Effector memory CD4-positive, alpha-beta T cell (primary cell): ENCODE measurements around the gene RALY.
A peak's percentile ranks its signal among the peaks of the same experiment; 100 is the strongest.

Experiments
- DNase-seq, 3 donors: peaks; one replicate each; pipeline ENCODE4 v3.0.0-alpha.2; 2020
- H3K27ac ChIP-seq: 2 replicates; pipeline ENCODE4 v1.7.0; 2013; ENCODE audit warnings: mild to moderate bottlenecking, low read length, moderate library complexity; ENCODE audit not compliant: insufficient read depth, poor library complexity, severe bottlenecking
- H3K27me3 ChIP-seq: replicated peaks from 2 replicates; pipeline ENCODE4 v1.7.0; 2013; ENCODE audit warnings: mild to moderate bottlenecking, low read length; ENCODE audit not compliant: insufficient read depth, control insufficient read depth, poor library complexity, severe bottlenecking
- H3K36me3 ChIP-seq: 2 replicates; pipeline ENCODE4 v1.7.0; 2013; ENCODE audit warnings: mild to moderate bottlenecking, low read length, moderate library complexity; ENCODE audit not compliant: control insufficient read depth, insufficient read depth
- H3K4me1 ChIP-seq: 2 replicates; pipeline ENCODE4 v1.7.0; 2013; ENCODE audit warnings: low read length, mild to moderate bottlenecking; ENCODE audit not compliant: control insufficient read depth, insufficient read depth, poor library complexity, severe bottlenecking
- H3K4me3 ChIP-seq: 2 replicates; pipeline ENCODE4 v1.7.0; 2013; ENCODE audit warnings: low read length, low read depth, mild to moderate bottlenecking; ENCODE audit not compliant: insufficient read depth, poor library complexity, severe bottlenecking
- H3K9me3 ChIP-seq: 2 replicates; pipeline ENCODE4 v1.7.0; 2013; ENCODE audit warnings: mild to moderate bottlenecking, low read length, moderate library complexity; ENCODE audit not compliant: control insufficient read depth

RALY gene

GRCh38 chr20:34060970-34061369, 67.3 kb downstream of the RALY start:
- Histone ChIP-seq H3K9me3 (no peaks in the 10 kb centered on the region), H3K4me1 (peaks cover 7% of the 10 kb centered on the region), H3K36me3 (peaks cover 10% of the 10 kb centered on the region), H3K27me3 (no peaks in the 10 kb centered on the region), H3K4me3 (no peak overlapping the region), H3K27ac (no peak overlapping the region)
- DNase-seq: no peak

GRCh38 chr20:34061695-34062094, 68.0 kb downstream of the RALY start:
- DNase-seq: no peak
- H3K27ac ChIP-seq: no peak overlapping the region
- no peaks in the 10 kb centered on the region for H3K27me3 ChIP-seq
- H3K4me3 ChIP-seq: no peak overlapping the region
- no peaks in the 10 kb centered on the region for H3K9me3 ChIP-seq
- H3K4me1 ChIP-seq: peaks cover 7% of the 10 kb centered on the region
- H3K36me3 ChIP-seq: peaks cover 10% of the 10 kb centered on the region

GRCh38 chr20:34062570-34063482, 69.1 kb downstream of the RALY start:
- DNase-seq: no peak
- Histone ChIP-seq H3K27ac (no peak overlapping the region), H3K9me3 (no peaks in the 10 kb centered on the region), H3K27me3 (no peaks in the 10 kb centered on the region), H3K4me1 (peaks cover 4% of the 10 kb centered on the region), H3K36me3 (peaks cover 10% of the 10 kb centered on the region), H3K4me3 (no peak overlapping the region)

- Histone ChIP-seq H3K4me3 (no peak overlapping the region), H3K27ac (no peak overlapping the region), H3K36me3 (peaks cover 10% of the 10 kb centered on the region), H3K9me3 (no peaks in the 10 kb centered on the region), H3K4me1 (peaks cover 7% of the 10 kb centered on the region), H3K27me3 (no peaks in the 10 kb centered on the region)
- no peak for DNase-seq
Measured at GRCh38 chr20:34064286-34064685, 70.6 kb downstream of the RALY start.

- H3K4me3 ChIP-seq: no peak overlapping the region
- peaks cover 10% of the 10 kb centered on the region for H3K36me3 ChIP-seq
- H3K27ac ChIP-seq: no peak overlapping the region
- peaks cover 7% of the 10 kb centered on the region for H3K4me1 ChIP-seq
- no peak for DNase-seq
- H3K9me3 ChIP-seq: no peaks in the 10 kb centered on the region
- no peaks in the 10 kb centered on the region for H3K27me3 ChIP-seq
Measured at GRCh38 chr20:34065260-34065659, 71.5 kb downstream of the RALY start.

- Histone ChIP-seq H3K9me3 (no peaks in the 10 kb centered on the region), H3K27me3 (no peaks in the 10 kb centered on the region), H3K4me3 (no peak overlapping the region), H3K4me1 (peaks cover 7% of the 10 kb centered on the region), H3K27ac (no peak overlapping the region), H3K36me3 (peaks cover 7% of the 10 kb centered on the region)
- no peak for DNase-seq
Measured at GRCh38 chr20:34066476-34067090, 72.9 kb downstream of the RALY start.

- H3K36me3 ChIP-seq: peaks cover 17% of the 10 kb centered on the region
- peaks cover 7% of the 10 kb centered on the region for H3K4me1 ChIP-seq
- H3K4me3 ChIP-seq: no peak overlapping the region
- no peak for DNase-seq
- no peak overlapping the region for H3K27ac ChIP-seq
- H3K9me3 ChIP-seq: no peaks in the 10 kb centered on the region
- H3K27me3 ChIP-seq: no peaks in the 10 kb centered on the region
Measured at GRCh38 chr20:34068001-34068400, 74.3 kb downstream of the RALY start.

- no peak overlapping the region for H3K27ac ChIP-seq
- no peaks in the 10 kb centered on the region for H3K9me3 ChIP-seq
- H3K36me3 ChIP-seq: peaks cover 30% of the 10 kb centered on the region
- peak; percentile 18 to 38 (median 23) for DNase-seq
- no peaks in the 10 kb centered on the region for H3K27me3 ChIP-seq
- H3K4me3 ChIP-seq: no peak overlapping the region
- H3K4me1 ChIP-seq: peaks cover 7% of the 10 kb centered on the region
Measured at GRCh38 chr20:34069341-34070078, 75.8 kb downstream of the RALY start.

- Histone ChIP-seq H3K27me3 (no peaks in the 10 kb centered on the region), H3K4me3 (no peak overlapping the region), H3K4me1 (peaks cover 7% of the 10 kb centered on the region), H3K36me3 (peaks cover 33% of the 10 kb centered on the region), H3K27ac (no peak overlapping the region), H3K9me3 (no peaks in the 10 kb centered on the region)
- DNase-seq: no peak
Measured at GRCh38 chr20:34070079-34070439, 76.3 kb downstream of the RALY start.

- H3K27ac ChIP-seq: no peak overlapping the region
- H3K36me3 ChIP-seq: peaks cover 37% of the 10 kb centered on the region
- peaks cover 7% of the 10 kb centered on the region for H3K4me1 ChIP-seq
- no peak overlapping the region for H3K4me3 ChIP-seq
- no peaks in the 10 kb centered on the region for H3K9me3 ChIP-seq
- no peaks in the 10 kb centered on the region for H3K27me3 ChIP-seq
- DNase-seq: no peak
Measured at GRCh38 chr20:34070859-34071258, 77.1 kb downstream of the RALY start.
